GM18907 (cell line): ENCODE measurements around the gene CYREN.
"Not testable (repeated sequence)": the region's sequence is repeated elsewhere in the genome, so short reads cannot be mapped to it uniquely, and the experiment has no call there.

Experiments
- ATAC-seq: cut with Tn5 transposase; IDR thresholded peaks from one replicate; pipeline ENCODE4 v1.9.1; 2021; ENCODE audit warnings: mild to moderate bottlenecking, moderate library complexity; ENCODE audit not compliant: unreplicated experiment

Gene CYREN

GRCh38 chr7:135170274-135170997, at the start of gene CYREN:
TSS of gene CYREN (minus strand) at chr7:135170707. CDS start at chr7:135168922, 1,785 bp downstream.
- peak; percentile 80 for ATAC-seq

- no peak for ATAC-seq
Measured at GRCh38 chr7:135217645-135218509, 47.4 kb upstream of the CYREN start.

DNA sequence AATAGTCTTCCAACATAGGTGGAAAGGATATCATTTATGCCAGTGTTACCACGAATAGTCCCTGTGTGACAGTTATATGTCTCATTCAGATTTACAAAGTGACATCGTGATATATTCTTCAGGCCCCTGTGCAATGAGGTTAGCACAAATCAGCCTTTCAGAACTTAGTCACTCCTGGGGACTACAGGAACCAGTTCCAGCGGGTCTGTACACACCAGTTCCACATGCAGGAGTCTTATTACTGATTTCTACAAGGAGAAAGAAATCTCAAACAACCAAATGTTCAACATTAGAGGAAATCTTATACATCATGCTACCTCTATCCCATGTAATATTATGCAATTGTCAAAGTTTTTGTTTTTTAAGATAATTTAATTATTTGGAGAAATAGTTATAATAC, 45.2 kb upstream of the CYREN start:
- ATAC-seq, result no peak

GRCh38 chr7:135215180-135215579, 44.7 kb upstream of the CYREN start:
- no peak for ATAC-seq

DNA sequence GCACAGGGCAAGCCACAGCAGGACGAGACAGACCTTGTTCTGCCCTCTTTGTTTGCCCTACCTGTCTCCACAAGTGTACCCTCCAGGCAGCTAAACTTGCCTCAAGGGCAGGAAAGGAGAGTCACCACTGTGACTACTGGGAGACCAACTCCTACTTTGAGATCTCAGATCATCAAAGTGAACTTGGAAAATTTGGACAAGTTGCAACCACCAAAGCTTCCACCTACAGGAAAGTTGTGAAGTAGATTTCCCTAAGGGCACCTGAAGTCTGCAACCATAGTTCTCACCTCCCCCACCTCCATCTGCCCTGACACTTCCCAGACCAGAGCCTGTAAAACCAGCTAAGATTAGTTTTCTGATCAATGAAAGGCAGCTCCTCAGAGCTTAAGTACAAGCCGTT, 43.3 kb upstream of the CYREN start:
- ATAC-seq, result no peak

GRCh38 chr7:135211946-135212685, 41.6 kb upstream of the CYREN start:
- ATAC-seq, result not testable (repeated sequence)

DNA sequence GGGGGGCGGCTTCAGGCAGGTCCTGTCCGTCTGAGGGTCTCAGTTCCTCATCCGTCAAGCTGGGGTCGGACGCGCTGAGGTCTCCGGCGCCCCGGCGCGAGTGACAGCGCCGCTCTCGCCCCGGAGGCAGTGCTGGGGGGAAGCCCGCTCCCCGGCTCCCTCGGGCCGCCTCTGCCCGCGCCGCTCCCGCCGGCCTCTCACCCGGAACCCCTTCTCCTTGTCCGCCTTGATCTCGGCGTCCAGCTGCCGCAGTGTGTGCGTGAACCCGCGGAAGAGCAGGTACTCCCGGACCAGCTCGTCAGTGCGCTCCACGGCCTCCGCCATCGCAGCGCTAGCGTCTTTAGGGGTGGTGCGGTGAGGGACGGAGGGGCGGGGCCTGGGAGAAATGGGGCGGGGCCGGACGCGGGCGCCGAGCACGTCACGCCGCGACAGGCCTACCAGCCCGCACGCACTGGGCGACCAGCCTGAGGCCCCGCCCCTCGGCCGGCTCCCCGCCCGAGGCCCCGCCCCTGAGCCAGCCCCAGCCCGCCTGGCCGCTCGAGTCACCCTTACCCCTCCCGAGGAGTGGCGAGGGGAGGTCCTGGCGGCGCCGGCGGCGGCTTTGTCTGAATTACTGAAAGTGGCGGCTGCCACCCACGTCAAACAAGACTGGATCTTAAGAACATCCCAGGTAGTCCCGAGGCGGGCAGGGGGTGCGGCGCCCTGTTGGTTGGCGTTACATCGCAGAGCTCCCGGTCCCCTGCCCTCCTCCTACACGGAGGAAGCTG, 40.9 kb upstream of the CYREN start, which contains the start of gene WDR91:
WDR91 (minus strand) TSS at position 348 of the 767 bp plus-strand sequence; CDS start at position 324, 24 bp downstream.
- peak; percentile 85 for ATAC-seq

GRCh38 chr7:135210888-135211178, 40.3 kb upstream of the CYREN start:
- ATAC-seq, result peak; percentile 3

GRCh38 chr7:135209225-135209834, 38.8 kb upstream of the CYREN start:
- ATAC-seq, result no peak

DNA sequence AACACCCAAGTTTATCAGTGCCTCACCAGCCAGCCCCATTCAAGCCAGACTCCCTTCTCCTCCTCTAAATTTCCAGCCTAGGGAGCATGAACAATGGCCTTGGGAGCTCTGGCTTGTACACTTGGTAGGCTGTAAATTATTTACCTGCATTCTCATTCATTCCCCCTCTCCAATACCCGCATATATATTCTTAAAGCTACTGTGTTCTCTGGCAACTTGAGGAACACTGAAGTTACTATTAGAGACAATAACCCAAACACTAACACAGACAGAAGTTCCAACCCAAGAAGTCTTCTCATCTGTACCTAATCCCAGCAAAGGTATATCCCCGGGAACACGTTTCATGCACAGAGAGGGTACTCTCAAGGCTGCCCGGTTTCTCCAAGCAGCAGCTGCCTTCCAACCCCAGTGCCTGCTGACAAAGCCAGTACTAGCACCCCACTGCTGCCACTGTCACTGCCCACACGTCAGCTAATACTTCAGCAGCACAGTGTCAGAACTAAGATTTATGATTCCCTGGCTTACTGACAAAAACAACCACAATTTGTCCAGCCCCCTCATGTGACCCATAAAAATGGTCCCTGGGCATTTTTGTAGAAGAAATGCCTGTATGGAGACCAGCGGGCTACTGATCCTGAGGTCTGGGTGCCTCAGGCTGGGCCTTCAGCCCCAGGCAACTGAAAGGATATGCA, 37.7 kb upstream of the CYREN start:
- ATAC-seq, result no peak

- ATAC-seq, result peak; percentile 15
Measured at GRCh38 chr7:135207406-135208101, 37.0 kb upstream of the CYREN start.

GRCh38 chr7:135206941-135207391, 36.5 kb upstream of the CYREN start:
- peak; percentile 27 for ATAC-seq

DNA sequence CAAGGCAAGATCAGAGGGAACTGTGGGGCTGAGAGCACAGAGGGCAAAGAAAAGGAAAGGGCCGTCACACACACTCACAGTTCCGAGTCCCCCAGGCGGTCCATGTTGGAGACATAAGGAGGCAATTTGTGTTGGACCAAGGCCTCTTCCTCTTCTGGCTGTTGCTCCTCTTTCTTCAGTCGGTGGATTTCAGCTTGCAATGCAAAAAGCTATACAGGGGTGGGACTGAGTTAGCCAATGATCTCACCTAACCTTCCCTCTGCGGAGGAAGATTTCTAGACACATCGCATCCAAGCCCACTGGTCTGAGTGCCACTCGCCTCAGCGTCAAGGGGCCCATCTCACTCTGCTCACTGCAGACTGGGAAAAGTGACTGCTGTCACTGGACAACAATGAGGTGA, 35.3 kb upstream of the CYREN start:
- no peak for ATAC-seq

DNA sequence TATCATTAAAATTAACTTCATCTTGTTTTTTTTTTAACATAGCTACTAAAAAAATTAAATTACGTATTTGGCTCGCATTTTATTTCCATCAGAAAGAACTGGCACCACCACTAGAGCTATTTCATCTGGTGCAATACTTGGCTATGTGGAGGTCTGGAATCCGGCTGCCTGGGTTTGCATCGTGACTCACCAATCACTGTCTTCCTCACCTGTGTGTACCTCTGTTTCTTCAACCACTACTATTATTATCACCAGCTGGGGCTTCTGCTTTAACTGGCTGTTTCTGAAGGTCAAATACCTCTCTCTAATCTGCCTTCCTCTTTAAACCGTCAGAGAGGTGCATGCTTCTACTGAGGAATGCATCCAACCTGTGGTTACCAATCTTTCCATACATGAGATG, 34.4 kb upstream of the CYREN start:
- no peak for ATAC-seq

DNA sequence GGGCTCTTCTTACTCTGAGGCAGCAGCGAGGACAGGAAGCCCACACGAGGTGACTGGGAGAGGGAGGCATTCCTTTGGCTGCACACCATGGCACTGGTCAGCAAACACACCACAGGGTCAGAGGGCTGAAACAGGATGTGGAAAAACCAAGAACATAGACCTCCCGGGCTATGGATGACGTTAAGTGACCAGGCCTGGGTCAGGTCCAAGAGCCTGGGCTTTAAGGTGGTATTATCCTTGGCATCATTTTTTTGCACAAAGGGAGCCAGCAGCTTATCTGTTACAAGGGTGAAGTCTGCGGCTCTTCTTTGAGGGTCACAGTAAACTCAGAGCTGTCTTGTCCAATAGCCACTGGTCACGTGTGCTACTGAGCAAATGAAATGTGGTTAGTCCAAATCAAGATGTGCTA, 33.8 kb upstream of the CYREN start:
- ATAC-seq, result no peak

DNA sequence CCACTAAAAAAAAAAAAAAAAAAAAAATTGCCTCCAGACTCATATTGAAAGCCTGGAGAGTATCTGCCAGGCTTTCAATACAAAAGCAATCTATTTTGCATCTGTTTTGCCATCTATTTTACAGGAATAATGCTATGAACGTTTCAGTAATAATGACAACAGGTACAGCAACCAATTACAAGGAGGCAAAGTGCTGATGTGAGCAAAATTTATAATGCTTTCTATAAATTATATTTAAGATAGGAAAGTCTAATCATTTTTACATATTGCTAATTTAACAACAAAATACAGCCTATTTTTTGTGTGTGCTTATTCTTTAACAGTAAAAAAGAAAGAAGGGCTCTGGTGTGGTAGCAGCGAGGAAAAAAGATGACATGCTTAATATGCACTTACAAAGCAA, 30.8 kb upstream of the CYREN start:
- ATAC-seq, result no peak

DNA sequence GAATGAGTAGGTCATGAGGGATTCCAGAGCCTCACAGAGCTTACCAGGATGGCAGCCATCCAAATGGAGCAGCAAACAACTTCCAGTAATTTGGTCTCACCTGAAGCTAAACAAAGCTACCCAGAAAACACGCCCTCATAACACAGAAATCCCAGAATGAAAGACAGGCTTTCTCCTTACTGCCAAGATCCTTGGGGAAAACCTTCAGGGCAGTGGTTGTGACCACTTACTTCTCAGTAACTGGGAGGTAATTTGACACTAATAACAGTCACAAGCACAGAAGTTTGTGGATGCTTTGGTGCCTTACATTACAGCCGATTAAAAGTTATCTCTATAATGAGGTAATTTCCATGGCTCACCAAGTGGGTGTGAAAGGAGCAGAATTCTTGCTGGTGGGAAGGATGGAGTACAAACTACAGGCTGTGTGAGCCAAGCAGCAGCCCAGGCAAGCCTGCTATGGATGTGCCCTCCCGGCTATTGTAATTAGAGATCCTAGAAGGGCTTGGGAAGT, 30.4 kb upstream of the CYREN start:
- ATAC-seq, result no peak

DNA sequence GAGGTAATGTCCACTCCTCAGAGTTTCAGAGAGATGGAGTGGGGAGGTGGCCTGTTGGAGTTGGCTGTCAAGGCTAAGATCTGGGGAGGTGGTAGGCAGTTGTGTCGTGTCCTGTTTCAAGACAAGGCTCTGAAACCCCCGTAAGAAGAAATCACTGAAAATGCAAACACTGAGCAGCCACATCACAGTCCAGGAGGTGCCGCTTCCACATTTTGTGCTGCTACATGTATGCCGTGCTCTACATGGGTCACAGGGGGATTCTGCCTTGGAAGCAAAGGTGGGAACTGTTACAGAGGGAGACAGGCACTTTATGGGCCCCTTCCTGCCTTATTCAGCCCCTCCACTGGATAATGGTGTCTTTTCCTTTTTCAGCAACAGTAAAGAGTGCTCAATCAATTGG, 28.9 kb upstream of the CYREN start:
- ATAC-seq, result no peak
